ENCODE results near the gene TNFRSF1A. TPM values are rescaled to one million over a fixed set of nuclear protein-coding genes. Genes with fewer than 3 reads are reported as not detected.
A peak's percentile ranks its signal among the peaks of the same experiment; 100 is the strongest.

TNFRSF1A gene
- total and polyA plus RNA-seq, 4 donors: 36.9 to 144 (median 88.4) TPM

GRCh38 chr12:6288235-6288634, 53.6 kb downstream of the TNFRSF1A start:
- no peak overlapping the region for H3K9ac ChIP-seq (ENCODE audit: low read depth in 1 of 2, low read length in 2 of 2)
- DNase-seq (ENCODE audit: low spot score): no peak
- no peaks in the 10 kb centered on the region for H3K9me3 ChIP-seq (ENCODE audit: control insufficient read depth in 4 of 4, low read length in 3 of 4)
- peaks cover 2 to 15% (median 12%) of the 10 kb centered on the region in 4 donors for H3K4me1 ChIP-seq (ENCODE audit: control insufficient read depth in 4 of 4, insufficient read depth in 4 of 4, low read length in 3 of 4)
- H3K27me3 ChIP-seq (ENCODE audit: control insufficient read depth in 4 of 4, insufficient read depth in 4 of 4, low read length in 3 of 4): no peaks in the 10 kb centered on the region
- H3K4me3 ChIP-seq (ENCODE audit: low read depth in 1 of 3, low read length in 3 of 3): no peak overlapping the region
- WGBS: 93% methylated on average over 5 of the region's 5 CpGs
- no peak overlapping the region for H3K27ac ChIP-seq (ENCODE audit: low read depth in 1 of 2, low read length in 2 of 2)
- TF ChIP-seq GABPA (IDR thresholded peaks at IDR 0.05 in 1 of 2, conservative IDR thresholded peaks at IDR 0.05 in 1 of 2) (no peak), HNF4G (IDR thresholded peaks at IDR 0.05) (no peak), RXRA (IDR thresholded peaks at IDR 0.05) (no peak), CTCF (IDR thresholded peaks at IDR 0.05; ENCODE audit: low read depth, low read length, missing input control) (no peak), ATF3 (IDR thresholded peaks at IDR 0.05) (no peak), EGR1 (IDR thresholded peaks at IDR 0.05; ENCODE audit: low read depth in 2 of 2) (no peak), RAD21 (IDR thresholded peaks at IDR 0.05) (no peak), NR2F2 (IDR thresholded peaks at IDR 0.05) (no peak), JUND (IDR thresholded peaks at IDR 0.05) (no peak), TAF1 (conservative IDR thresholded peaks at IDR 0.05) (no peak), SP1 (IDR thresholded peaks at IDR 0.05) (no peak), REST (IDR thresholded peaks at IDR 0.05) (no peak), ZBTB33 (IDR thresholded peaks at IDR 0.05) (no peak)
- H3K36me3 ChIP-seq (ENCODE audit: control insufficient read depth in 4 of 4, insufficient read depth in 3 of 4, low read depth in 1 of 4, low read length in 3 of 4): no peaks in the 10 kb centered on the region

- Histone ChIP-seq H3K4me3 (ENCODE audit: low read depth in 1 of 3, low read length in 3 of 3) (no peak overlapping the region), H3K9me3 (ENCODE audit: control insufficient read depth in 4 of 4, low read length in 3 of 4) (no peaks in the 10 kb centered on the region), H3K27ac (ENCODE audit: low read depth in 1 of 2, low read length in 2 of 2) (no peak overlapping the region), H3K27me3 (ENCODE audit: control insufficient read depth in 4 of 4, insufficient read depth in 4 of 4, low read length in 3 of 4) (no peaks in the 10 kb centered on the region), H3K9ac (ENCODE audit: low read depth in 1 of 2, low read length in 2 of 2) (peak overlapping the region in 1 of 2 donors; percentile 65), H3K4me1 (ENCODE audit: control insufficient read depth in 4 of 4, insufficient read depth in 4 of 4, low read length in 3 of 4) (peaks cover 0 to 5% (median 4%) of the 10 kb centered on the region in 4 donors), H3K36me3 (ENCODE audit: control insufficient read depth in 4 of 4, insufficient read depth in 3 of 4, low read depth in 1 of 4, low read length in 3 of 4) (no peaks in the 10 kb centered on the region)
- WGBS: 62% methylated on average over 1 of the region's 1 CpG
- no peak for DNase-seq (ENCODE audit: low spot score)
- TF ChIP-seq FOXA1 (IDR thresholded peaks at IDR 0.05) (no peak), GABPA (IDR thresholded peaks at IDR 0.05 in 1 of 2, conservative IDR thresholded peaks at IDR 0.05 in 1 of 2) (no peak), TAF1 (conservative IDR thresholded peaks at IDR 0.05) (no peak), EGR1 (IDR thresholded peaks at IDR 0.05; ENCODE audit: low read depth in 2 of 2) (no peak), JUND (IDR thresholded peaks at IDR 0.05) (no peak), CTCF (IDR thresholded peaks at IDR 0.05; ENCODE audit: low read depth, low read length, missing input control) (no peak), REST (IDR thresholded peaks at IDR 0.05) (no peak), ATF3 (IDR thresholded peaks at IDR 0.05) (no peak), SP1 (IDR thresholded peaks at IDR 0.05) (no peak)
Measured at GRCh38 chr12:6285532-6286306, 56.2 kb downstream of the TNFRSF1A start.

All from liver (tissue), 9 donors.